Endothelial cell of hepatic sinusoid (primary cell): ENCODE results near the gene ERCC8.

Experiments used
- in situ Hi-C: cut with HindIII; loops from 2 replicates; pipeline ENCODE4 v1.10.0; 2017; ENCODE audit warnings: low sequenced_read_pairs

The ERCC8 gene

GRCh38 chr5:60842871-60843385 is 101.9 kb downstream of the ERCC8 start:
- in situ Hi-C loops = no loop called here

GRCh38 chr5:60841361-60841760 is 103.5 kb downstream of the ERCC8 start:
- in situ Hi-C loops = no loop called here

- in situ Hi-C loops = no loop called here
These were observed 108.7 kb downstream of the ERCC8 start for GRCh38 chr5:60836131-60836530.

- in situ Hi-C loops = no loop called here
These were observed 109.3 kb downstream of the ERCC8 start for GRCh38 chr5:60835554-60835953.

GRCh38 chr5:60833520-60833919 is 111.3 kb downstream of the ERCC8 start:
- in situ Hi-C loops = no loop called here

- in situ Hi-C loops = no loop called here
These were observed 114.2 kb downstream of the ERCC8 start for GRCh38 chr5:60830581-60831127.

- in situ Hi-C loops = no loop called here
These were observed 115.2 kb downstream of the ERCC8 start for GRCh38 chr5:60829490-60830266.

- in situ Hi-C loops = no loop called here
These were observed 117.7 kb downstream of the ERCC8 start for GRCh38 chr5:60827201-60827600.

GRCh38 chr5:60826653-60827052 is 118.2 kb downstream of the ERCC8 start:
- in situ Hi-C loops = no loop called here
